B cell (primary cell): ENCODE measurements around the gene SLC35E2B. TPM values are rescaled to one million over a fixed set of nuclear protein-coding genes. Genes with fewer than 3 reads are reported as not detected.

Experiments used
- ATAC-seq: fragments of 200-7000 bp; cut with Tn5 transposase; one replicate; pipeline ENCODE4 v1.10.0; 2021; ENCODE audit warnings: low read depth, mild to moderate bottlenecking, moderate number of reproducible peaks, moderate library complexity
- CTCF ChIA-PET: fragments of 350-600 bp; sonication (Branson Sonifier 250); formaldehyde crosslinking; loops from one replicate; lab custom pipeline; 2021; ENCODE audit warnings: antibody characterized with exemption, inconsistent platforms; lab: Charles Lee
- POLR2A ChIA-PET: fragments of 350-600 bp; sonication (Branson Sonifier 250); formaldehyde crosslinking; loops from one replicate; lab custom pipeline; 2021; ENCODE audit warnings: antibody characterized with exemption; lab: Charles Lee
- DNase-seq: peaks from one replicate; pipeline ENCODE4 v3.0.0; 2013
- H2AFZ ChIP-seq: 2 replicates; pipeline ENCODE4 v1.6.1; 2012; ENCODE audit warnings: mild to moderate bottlenecking, low read depth, low read length; ENCODE audit not compliant: insufficient read depth, poor library complexity, severe bottlenecking
- H3K27ac ChIP-seq, 2 donors: 1 replicate in 1 of 2; 2 replicates in 1 of 2; pipeline ENCODE4 v1.5.1; 2012 to 2013; ENCODE audit warnings: low read length in 2 of 2, mild to moderate bottlenecking in 2 of 2, moderate library complexity in 1 of 2
- H3K27me3 ChIP-seq, 4 experiments: fragments of 200-600 bp in 1 of 4; sonication (generic) in 1 of 4; replicated peaks in 1 of 4; 1 replicate in 2 of 4; 2 replicates in 2 of 4; pipeline versions ENCODE4 v1.6.1 to v1.7.0; 2013 to 2016; ENCODE audit warnings: low read length in 3 of 4, mild to moderate bottlenecking in 2 of 4, mixed read lengths in 1 of 4, moderate library complexity in 1 of 4; ENCODE audit not compliant: insufficient read depth in 4 of 4, control insufficient read depth in 3 of 4; ENCODE audit errors: control extremely low read depth in 1 of 4
- H3K36me3 ChIP-seq, 2 experiments: replicated peaks in 1 of 2; 1 replicate in 1 of 2; 2 replicates in 1 of 2; pipeline versions ENCODE4 v1.6.1 to v1.7.1; 2013; ENCODE audit warnings: low read length in 1 of 2; ENCODE audit not compliant: insufficient read depth in 2 of 2, control insufficient read depth in 1 of 2; ENCODE audit errors: control extremely low read depth in 1 of 2, extremely low read depth in 1 of 2
- H3K4me1 ChIP-seq, 2 donors: fragments of 200-600 bp in 1 of 2; sonication (generic) in 1 of 2; 1 replicate in 1 of 2; 2 replicates in 1 of 2; pipeline versions ENCODE4 v1.5.1 to v1.6.1; 2013 to 2017; ENCODE audit warnings: low read length in 2 of 2; ENCODE audit not compliant: control insufficient read depth in 2 of 2, insufficient read depth in 2 of 2
- H3K4me2 ChIP-seq: replicated peaks from 2 replicates; pipeline ENCODE3; 2012; ENCODE audit warnings: mild to moderate bottlenecking, low read depth, low read length; ENCODE audit not compliant: poor library complexity, severe bottlenecking
- H3K4me3 ChIP-seq, 5 experiments: fragments of 200-600 bp in 1 of 5; sonication (generic) in 1 of 5; 1 replicate in 3 of 5; 2 replicates in 2 of 5; pipeline versions ENCODE4 v1.5.1 to v1.7.0; 2011 to 2016; ENCODE audit warnings: low read length in 4 of 5, mild to moderate bottlenecking in 4 of 5, low read depth in 2 of 5, control low read depth in 1 of 5, moderate library complexity in 1 of 5; ENCODE audit not compliant: insufficient read depth in 1 of 5; ENCODE audit errors: control extremely low read depth in 1 of 5, extremely low read depth in 1 of 5
- H3K79me2 ChIP-seq: fragments of 200-600 bp; sonication (generic); one replicate; pipeline ENCODE4 v1.6.0; 2016; ENCODE audit warnings: low read length; ENCODE audit not compliant: control insufficient read depth, insufficient read depth
- H3K9ac ChIP-seq: fragments of 200-600 bp; sonication (generic); 2 replicates; pipeline ENCODE4 v1.6.1; 2017; ENCODE audit warnings: mild to moderate bottlenecking, low read length, moderate library complexity
- H3K9me3 ChIP-seq, 3 donors: one replicate each; pipeline versions ENCODE4 v1.6.1 to v1.7.1; 2013; ENCODE audit warnings: low read length in 2 of 3; ENCODE audit not compliant: control insufficient read depth in 2 of 3, insufficient read depth in 1 of 3; ENCODE audit errors: control extremely low read depth in 1 of 3
- H4K20me1 ChIP-seq: 2 replicates; pipeline ENCODE4 v1.6.0; 2012; ENCODE audit warnings: mild to moderate bottlenecking, low read length; ENCODE audit not compliant: insufficient read depth, control insufficient read depth, poor library complexity, severe bottlenecking
- H3K27ac Mint-ChIP-seq: one replicate; pipeline ENCODE4 v1.8.0; 2021; ENCODE audit warnings: mixed read lengths
- H3K27me3 Mint-ChIP-seq: one replicate; pipeline ENCODE4 v1.8.0; 2021; ENCODE audit warnings: mixed read lengths
- H3K4me1 Mint-ChIP-seq: one replicate; pipeline ENCODE4 v1.8.0; 2021; ENCODE audit warnings: mixed read lengths
- H3K4me3 Mint-ChIP-seq: one replicate; pipeline ENCODE4 v1.8.0; 2021; ENCODE audit warnings: mixed read lengths
- H3K9me3 Mint-ChIP-seq: one replicate; pipeline ENCODE4 v1.8.0; 2022; ENCODE audit warnings: mixed read lengths; ENCODE audit not compliant: insufficient read depth
- EZH2 ChIP-seq: IDR thresholded peaks from 2 replicates; pipeline ENCODE4 v1.6.1; 2012; ENCODE audit warnings: borderline replicate concordance, low read depth, mild to moderate bottlenecking, moderate library complexity, low read length; ENCODE audit not compliant: insufficient read depth, poor library complexity, severe bottlenecking
- WGBS: methylation state at CpG from one replicate; pipeline ENCODE4 v1.1.5; 2013; ENCODE audit warnings: missing lambda C conversion rate; ENCODE audit not compliant: insufficient coverage; 5-methylcytosine and 5-hydroxymethylcytosine counted together
- intact Hi-C: fragments of 100-400 bp; cut with micrococcal nuclease; formaldehyde crosslinking; loops from one replicate; pipeline ENCODE4 v1.10.0; 2022
- polyA plus RNA-seq: library from polyadenylated mRNA; depleted of rRNA; stranded (reverse); fragments of >200 nt; gene quantifications from 2 replicates; pipeline ENCODE4 v1.2.3, GENCODE V29; 2012
- total RNA-seq, 2 donors: library from RNA; stranded (reverse); fragments of 120-200 nt in 1 of 2; gene quantifications; 1 replicate in 1 of 2; 2 replicates in 1 of 2; pipeline versions ENCODE4 v1.2.3 to v1.2.4, GENCODE V29; 2013 to 2022
- TF ChIP-seq, protein P1 (sequence below): fragments of 200-600 bp; IDR thresholded peaks from one replicate; pipeline ENCODE4 v1.8.0; 2022; ENCODE audit warnings: antibody characterized with exemption, mild to moderate bottlenecking

Gene SLC35E2B
- total and polyA plus RNA-seq, 2 donors (not counting 1 experiment from before 2014, with no cell fraction given) = 64.4 to 107 TPM

DNA sequence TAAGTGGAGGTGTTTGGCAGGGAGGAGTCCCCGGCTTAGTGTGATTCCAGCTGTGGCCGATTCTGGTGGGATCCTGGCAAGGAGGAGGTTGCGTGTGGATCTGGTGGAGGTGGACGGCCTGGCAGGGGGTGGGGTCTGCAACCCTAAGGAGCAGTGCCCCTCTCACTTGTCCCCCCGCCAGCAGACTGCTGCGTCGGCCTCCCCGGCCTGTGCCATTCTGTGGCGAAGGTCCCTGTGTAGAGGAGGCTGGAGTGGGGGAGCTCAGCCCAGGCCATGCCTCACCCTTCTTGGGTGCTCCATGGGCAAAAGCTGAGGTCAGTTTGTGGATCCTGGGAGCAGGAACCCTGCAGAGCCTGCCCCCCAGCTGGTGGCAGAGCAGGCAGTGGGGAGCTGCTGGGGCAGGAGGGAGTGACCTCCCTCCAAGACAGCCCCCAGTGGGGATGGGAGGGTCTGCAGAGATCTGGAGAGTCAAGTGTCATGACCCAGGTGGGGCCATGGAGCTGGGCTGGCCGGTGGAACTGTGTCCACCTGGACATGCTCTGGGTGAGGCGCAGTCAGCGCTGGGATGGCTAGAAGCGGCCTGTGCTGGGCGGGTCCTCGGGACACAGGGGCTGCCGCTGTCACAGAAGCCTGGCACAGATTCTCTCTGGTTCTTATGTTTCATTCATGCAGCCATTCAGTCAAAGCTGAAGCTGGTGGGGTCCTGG lies 72.0 kb downstream of the SLC35E2B start:
- H3K4me3 Mint-ChIP-seq = no peak overlapping the region
- H3K36me3 ChIP-seq = peaks cover 0 to 5% of the 10 kb centered on the region in 2 experiments
- no peaks in the 10 kb centered on the region for H3K27me3 ChIP-seq
- DNase-seq (no peak), ATAC-seq (no peak)
- H3K9ac ChIP-seq = no peak overlapping the region
- CTCF ChIA-PET = no interaction called here
- no peak for TF ChIP-seq EZH2
- TF ChIP-seq, protein P1, sequence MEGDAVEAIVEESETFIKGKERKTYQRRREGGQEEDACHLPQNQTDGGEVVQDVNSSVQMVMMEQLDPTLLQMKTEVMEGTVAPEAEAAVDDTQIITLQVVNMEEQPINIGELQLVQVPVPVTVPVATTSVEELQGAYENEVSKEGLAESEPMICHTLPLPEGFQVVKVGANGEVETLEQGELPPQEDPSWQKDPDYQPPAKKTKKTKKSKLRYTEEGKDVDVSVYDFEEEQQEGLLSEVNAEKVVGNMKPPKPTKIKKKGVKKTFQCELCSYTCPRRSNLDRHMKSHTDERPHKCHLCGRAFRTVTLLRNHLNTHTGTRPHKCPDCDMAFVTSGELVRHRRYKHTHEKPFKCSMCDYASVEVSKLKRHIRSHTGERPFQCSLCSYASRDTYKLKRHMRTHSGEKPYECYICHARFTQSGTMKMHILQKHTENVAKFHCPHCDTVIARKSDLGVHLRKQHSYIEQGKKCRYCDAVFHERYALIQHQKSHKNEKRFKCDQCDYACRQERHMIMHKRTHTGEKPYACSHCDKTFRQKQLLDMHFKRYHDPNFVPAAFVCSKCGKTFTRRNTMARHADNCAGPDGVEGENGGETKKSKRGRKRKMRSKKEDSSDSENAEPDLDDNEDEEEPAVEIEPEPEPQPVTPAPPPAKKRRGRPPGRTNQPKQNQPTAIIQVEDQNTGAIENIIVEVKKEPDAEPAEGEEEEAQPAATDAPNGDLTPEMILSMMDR = no peak
- H3K4me1 Mint-ChIP-seq = peaks cover 11% of the 10 kb centered on the region
- no peaks in the 10 kb centered on the region for H3K27me3 Mint-ChIP-seq
- H3K79me2 ChIP-seq = peaks cover 18% of the 10 kb centered on the region
- no peaks in the 10 kb centered on the region for H3K9me3 ChIP-seq
- no peak overlapping the region for H3K4me3 ChIP-seq
- intact Hi-C loops = no loop called here
- 99% methylated on average over 16 of the region's 16 CpGs for WGBS
- H2AFZ ChIP-seq = no peak overlapping the region
- no peaks in the 10 kb centered on the region for H3K9me3 Mint-ChIP-seq
- no peak overlapping the region for H3K27ac ChIP-seq
- POLR2A ChIA-PET = interaction anchor here (0.6 kb wide), 1 partner anchor 24 kb away, joined by 4 read pairs; no protein-coding TSS in a partner anchor
- H3K4me2 ChIP-seq = no peak overlapping the region
- H3K27ac Mint-ChIP-seq = no peak overlapping the region
- peaks cover 8 to 9% of the 10 kb centered on the region in 2 donors for H3K4me1 ChIP-seq
- peaks cover 20% of the 10 kb centered on the region for H4K20me1 ChIP-seq

GRCh38 chr1:1619917-1620361 lies 72.7 kb downstream of the SLC35E2B start:
- intact Hi-C loops = no loop called here
- peaks cover 12% of the 10 kb centered on the region for H3K4me1 Mint-ChIP-seq
- peaks cover 18% of the 10 kb centered on the region for H3K79me2 ChIP-seq
- DNase-seq (no peak), ATAC-seq (no peak)
- H3K27me3 ChIP-seq = no peaks in the 10 kb centered on the region
- H3K27ac ChIP-seq = no peak overlapping the region
- TF ChIP-seq, protein P1 = no peak
- TF ChIP-seq EZH2 = no peak
- H3K9me3 ChIP-seq = no peaks in the 10 kb centered on the region
- no peak overlapping the region for H3K27ac Mint-ChIP-seq
- ChIA-PET POLR2A (no interaction called here), CTCF (no interaction called here)
- H3K4me1 ChIP-seq = peaks cover 9% of the 10 kb centered on the region in 2 donors
- no peak overlapping the region for H2AFZ ChIP-seq
- 91% methylated on average over 14 of the region's 14 CpGs for WGBS
- no peak overlapping the region for H3K9ac ChIP-seq
- peaks cover 20% of the 10 kb centered on the region for H4K20me1 ChIP-seq
- H3K4me3 Mint-ChIP-seq = no peak overlapping the region
- no peak overlapping the region for H3K4me2 ChIP-seq
- H3K9me3 Mint-ChIP-seq = no peaks in the 10 kb centered on the region
- peaks cover 0 to 5% of the 10 kb centered on the region in 2 experiments for H3K36me3 ChIP-seq
- H3K27me3 Mint-ChIP-seq = no peaks in the 10 kb centered on the region
- H3K4me3 ChIP-seq = no peak overlapping the region
